H1 (cell line): ENCODE results near the gene IQCK. TPM values are rescaled to one million over a fixed set of nuclear protein-coding genes. Genes with fewer than 3 reads are reported as not detected.

Source experiments
- CTCF ChIA-PET: fragments of 300-600 bp; sonication (Branson Sonifier 250); formaldehyde crosslinking; loops from one replicate; lab custom pipeline; 2021; ENCODE audit not compliant: partially characterized antibody; lab: Charles Lee
- POLR2A ChIA-PET: fragments of 300-600 bp; sonication (Branson Sonifier 250); formaldehyde crosslinking; loops from one replicate; lab custom pipeline; 2021; ENCODE audit warnings: inconsistent platforms; ENCODE audit not compliant: partially characterized antibody; lab: Charles Lee
- DNase-seq, 2 experiments: peaks; one replicate each; pipeline versions ENCODE4 v3.0.0 to v3.0.0-alpha.2; 2010 to 2022; ENCODE audit warnings: low spot score in 2 of 2, low read depth in 1 of 2, mixed read lengths in 1 of 2
- FAIRE-seq: peaks from 2 replicates; lab custom pipeline; 2011; peaks lifted over from hg19 to GRCh38; lab: Jason Lieb, UNC
- H2AFZ ChIP-seq: 2 replicates; pipeline ENCODE4 v1.8.1; 2012; ENCODE audit warnings: low read length, inconsistent platforms
- H2AK5ac ChIP-seq: 2 replicates; pipeline ENCODE4 v1.6.1; 2013; ENCODE audit warnings: low read depth, low read length
- H2BK120ac ChIP-seq: replicated peaks from 2 replicates; pipeline ENCODE3; 2013; ENCODE audit warnings: low read depth, low read length, inconsistent platforms
- H2BK12ac ChIP-seq: 2 replicates; pipeline ENCODE4 v1.6.1; 2013; ENCODE audit warnings: low read depth, low read length
- H2BK15ac ChIP-seq: 2 replicates; pipeline ENCODE4 v1.6.1; 2013; ENCODE audit warnings: low read length
- H2BK20ac ChIP-seq: 2 replicates; pipeline ENCODE4 v1.6.1; 2013; ENCODE audit warnings: low read length
- H2BK5ac ChIP-seq: 2 replicates; pipeline ENCODE4 v1.6.1; 2013; ENCODE audit warnings: low read depth, low read length
- H3K14ac ChIP-seq: 2 replicates; pipeline ENCODE4 v1.6.1; 2013; ENCODE audit warnings: inconsistent platforms; ENCODE audit not compliant: insufficient read length
- H3K18ac ChIP-seq: 2 replicates; pipeline ENCODE4 v1.6.1; 2013; ENCODE audit warnings: low read length; ENCODE audit errors: extremely low read depth
- H3K23ac ChIP-seq: 2 replicates; pipeline ENCODE4 v1.6.1; 2013; ENCODE audit warnings: inconsistent platforms; ENCODE audit not compliant: insufficient read length
- H3K23me2 ChIP-seq: 2 replicates; pipeline ENCODE4 v1.6.1; 2013; ENCODE audit warnings: low read depth, low read length
- H3K27ac ChIP-seq: 2 replicates; pipeline ENCODE4 v1.6.1; 2011; ENCODE audit warnings: low read depth, low read length, inconsistent platforms
- H3K27me3 ChIP-seq, 4 experiments: replicated peaks in 1 of 4; 1 replicate in 1 of 4; 2 replicates in 3 of 4; pipeline versions ENCODE4 v1.6.1 to v1.8.1; 2011 to 2013; ENCODE audit warnings: low read length in 3 of 4, mild to moderate bottlenecking in 3 of 4, inconsistent platforms in 2 of 4, mixed read lengths in 2 of 4, moderate library complexity in 1 of 4; ENCODE audit not compliant: control insufficient read depth in 3 of 4, insufficient read depth in 3 of 4; ENCODE audit errors: extremely low read depth in 1 of 4
- H3K36me3 ChIP-seq, 4 experiments: 2 replicates each; pipeline versions ENCODE4 v1.6.1 to v1.8.1; 2011 to 2013; ENCODE audit warnings: mild to moderate bottlenecking in 4 of 4, low read length in 3 of 4, moderate library complexity in 2 of 4, control low read depth in 1 of 4, inconsistent platforms in 1 of 4; ENCODE audit not compliant: insufficient read depth in 4 of 4, control insufficient read depth in 2 of 4
- H3K4ac ChIP-seq: replicated peaks from 2 replicates; pipeline ENCODE3; 2013; ENCODE audit warnings: low read length, low read depth, mixed read lengths, inconsistent platforms; ENCODE audit not compliant: insufficient read length
- H3K4me1 ChIP-seq, 4 experiments: replicated peaks in 1 of 4; 1 replicate in 1 of 4; 2 replicates in 3 of 4; pipeline versions ENCODE4 v1.6.1 to v1.8.1; 2011 to 2013; ENCODE audit warnings: low read length in 3 of 4, inconsistent platforms in 2 of 4, mixed read lengths in 1 of 4; ENCODE audit not compliant: insufficient read depth in 4 of 4, control insufficient read depth in 3 of 4
- H3K4me2 ChIP-seq, 2 experiments: 2 replicates each; pipeline versions ENCODE4 v1.6.1 to v1.8.1; 2011 to 2013; ENCODE audit warnings: low read depth in 2 of 2, low read length in 2 of 2, control low read depth in 1 of 2, inconsistent platforms in 1 of 2, mild to moderate bottlenecking in 1 of 2; ENCODE audit not compliant: insufficient read depth in 1 of 2
- H3K4me3 ChIP-seq, 4 experiments: fragments of 200-600, 300-600 bp in 1 of 4; sonication (generic), shearing (Covaris generic), sonication (Bioruptor Twin) in 1 of 4; 2 replicates each; pipeline versions ENCODE4 v1.5.1 to v1.8.1; 2011 to 2016; ENCODE audit warnings: low read length in 4 of 4, low read depth in 3 of 4, control low read depth in 2 of 4, inconsistent platforms in 2 of 4, mild to moderate bottlenecking in 2 of 4, mixed read lengths in 1 of 4, moderate library complexity in 1 of 4; ENCODE audit not compliant: insufficient read depth in 2 of 4; ENCODE audit errors: extremely low read depth in 1 of 4
- H3K56ac ChIP-seq: replicated peaks from 2 replicates; pipeline ENCODE3; 2013; ENCODE audit warnings: low read depth, mild to moderate bottlenecking, mixed read lengths, low read length, inconsistent platforms; ENCODE audit not compliant: insufficient read length
- H3K79me1 ChIP-seq: 2 replicates; pipeline ENCODE4 v1.6.1; 2013; ENCODE audit warnings: low read depth, low read length, control low read depth
- H3K79me2 ChIP-seq, 2 experiments: 2 replicates each; pipeline versions ENCODE4 v1.6.1 to v1.8.1; 2012 to 2013; ENCODE audit warnings: low read length in 2 of 2, mild to moderate bottlenecking in 2 of 2, inconsistent platforms in 1 of 2; ENCODE audit not compliant: insufficient read depth in 2 of 2, control insufficient read depth in 1 of 2
- H3K9ac ChIP-seq, 4 experiments: replicated peaks in 1 of 4; 1 replicate in 1 of 4; 2 replicates in 3 of 4; pipeline versions ENCODE4 v1.6.1 to v1.8.1; 2011 to 2013; ENCODE audit warnings: low read depth in 3 of 4, low read length in 3 of 4, control low read depth in 2 of 4, mild to moderate bottlenecking in 2 of 4, moderate library complexity in 2 of 4, inconsistent platforms in 1 of 4; ENCODE audit errors: extremely low read depth in 1 of 4
- H3K9me3 ChIP-seq, 2 experiments: 2 replicates each; pipeline versions ENCODE4 v1.6.1 to v1.8.1; 2012 to 2013; ENCODE audit warnings: mild to moderate bottlenecking in 2 of 2, moderate library complexity in 2 of 2, control low read depth in 1 of 2, inconsistent platforms in 1 of 2, low read depth in 1 of 2, low read length in 1 of 2, mixed read lengths in 1 of 2; ENCODE audit not compliant: insufficient read depth in 2 of 2
- H4K20me1 ChIP-seq, 2 experiments: replicated peaks in 1 of 2; 2 replicates each; pipeline versions ENCODE3 to v1.8.1; 2011 to 2013; ENCODE audit warnings: inconsistent platforms in 2 of 2, low read length in 2 of 2, mild to moderate bottlenecking in 1 of 2; ENCODE audit not compliant: insufficient read depth in 2 of 2, control insufficient read depth in 1 of 2
- H4K5ac ChIP-seq: 2 replicates; pipeline ENCODE4 v1.6.1; 2013; ENCODE audit warnings: low read length, low read depth, mixed read lengths, inconsistent platforms; ENCODE audit not compliant: insufficient read length
- H4K8ac ChIP-seq: 2 replicates; pipeline ENCODE4 v1.8.0; 2013; ENCODE audit warnings: mild to moderate bottlenecking, moderate library complexity, low read length, inconsistent platforms; ENCODE audit not compliant: insufficient read depth; ENCODE audit errors: extremely low read depth
- H4K91ac ChIP-seq: replicated peaks from 2 replicates; pipeline ENCODE3; 2013; ENCODE audit warnings: low read length, mixed read lengths, inconsistent platforms; ENCODE audit not compliant: insufficient read length
- POLR2A ChIP-seq, 2 experiments: IDR thresholded peaks; 1 replicate in 1 of 2; 2 replicates in 1 of 2; pipeline ENCODE4 v1.6.1; 2011; ENCODE audit warnings: low read depth in 2 of 2, low read length in 2 of 2, mild to moderate bottlenecking in 2 of 2; ENCODE audit errors: control extremely low read depth in 1 of 2
- WGBS, 2 experiments: shearing (Covaris generic) in 1 of 2; methylation state at CpG; one replicate each; pipeline versions ENCODE4 v1.1.6 to v1.1.7; 2013 to 2015; ENCODE audit warnings: low lambda C conversion rate in 2 of 2, mixed read lengths in 2 of 2, inconsistent platforms in 1 of 2, low coverage in 1 of 2, missing lambda C conversion rate in 1 of 2; ENCODE audit not compliant: insufficient replicate concordance in 2 of 2, insufficient coverage in 1 of 2, insufficient read length in 1 of 2; ENCODE audit errors: extremely low coverage in 1 of 2, missing lambda C conversion rate in 1 of 2; 5-methylcytosine and 5-hydroxymethylcytosine counted together
- polyA plus RNA-seq, 7 experiments: library from polyadenylated mRNA; depleted of rRNA in 3 of 7; stranded (reverse) in 5 of 7; unstranded in 2 of 7; fragments of >200 nt in 5 of 7; fragments of 200-250 nt in 2 of 7; gene quantifications; 1 replicate in 5 of 7; 2 replicates in 1 of 7; 4 replicates in 1 of 7; pipeline versions ENCODE4 v1.2.1 to v1.2.3, GENCODE V29; 2011 to 2013; ENCODE audit warnings: missing spikeins in 2 of 7, mixed read lengths in 2 of 7
- total RNA-seq: library from RNA; stranded (reverse); fragmentation: NEBNext Ultra II Directional; extraction: Animal tissue kit (Norgen Biotek cat#: 25700); gene quantifications from 2 replicates; pipeline ENCODE4 v1.2.1, GENCODE V29; 2021

IQCK gene
- total and polyA plus RNA-seq, 2 of the 8 experiments (the other 6 are each of a cell fraction or from before 2014, with no cell fraction given), result 6.2 to 9.3 TPM

DNA sequence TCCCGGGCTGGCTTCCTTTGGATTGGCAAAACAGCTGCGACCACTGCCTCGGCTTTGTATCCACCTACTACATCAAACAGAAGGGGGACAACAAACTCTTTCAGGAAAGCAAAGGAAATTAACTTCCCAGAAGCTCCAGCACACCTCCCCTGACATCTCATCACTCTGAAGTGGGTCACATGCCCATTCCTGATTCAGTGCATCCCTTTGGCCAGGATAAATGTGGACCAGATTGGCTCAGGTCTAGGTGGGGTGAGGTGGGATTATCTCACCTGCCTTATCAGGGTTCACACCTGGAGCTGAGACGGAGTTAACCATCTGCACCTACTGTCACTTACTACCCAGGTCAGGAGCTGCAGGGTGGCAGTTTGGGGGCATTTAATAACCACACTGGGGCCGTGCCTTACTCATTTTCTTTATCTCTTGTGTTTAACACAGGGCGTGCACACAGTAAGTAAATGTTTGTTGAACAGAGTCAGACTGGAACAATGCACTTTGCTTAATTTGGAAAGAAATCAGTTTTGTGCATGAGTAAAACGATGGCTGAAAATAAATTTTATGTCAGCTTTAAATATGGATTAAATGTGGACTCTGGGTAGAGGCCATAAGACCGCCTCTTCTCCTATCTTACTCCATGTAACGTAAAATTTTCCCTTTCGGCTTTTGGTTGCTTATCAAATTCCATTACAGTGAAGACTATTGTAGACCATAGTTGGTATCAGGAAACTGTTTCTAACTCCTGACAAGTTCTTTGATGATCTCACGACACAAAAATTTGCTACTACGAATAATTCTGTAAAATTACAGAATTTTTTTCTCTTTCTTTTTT, 36.0 kb downstream of the IQCK start:
- H3K9ac ChIP-seq, result no peak overlapping the region
- no peak overlapping the region for H3K27ac ChIP-seq
- no peak overlapping the region for H3K56ac ChIP-seq
- no peak overlapping the region for H3K14ac ChIP-seq
- no peaks in the 10 kb centered on the region for H3K27me3 ChIP-seq
- no peaks in the 10 kb centered on the region for H3K36me3 ChIP-seq
- ChIA-PET CTCF (interaction anchor here (0.9 to 1.5 kb wide), 3 partner anchors 24 to 58 kb away, joined by 4 read pairs; no protein-coding TSS in a partner anchor), POLR2A (interaction anchor here (1.3 kb wide), 1 partner anchor 27 kb away, joined by 3 read pairs; no protein-coding TSS in a partner anchor)
- H3K4me2 ChIP-seq, result no peak overlapping the region
- H2BK15ac ChIP-seq, result no peak overlapping the region
- H2BK20ac ChIP-seq, result no peak overlapping the region
- DNase-seq (no peak), FAIRE-seq (no peak)
- H4K91ac ChIP-seq, result no peak overlapping the region
- H4K20me1 ChIP-seq, result no peaks in the 10 kb centered on the region
- H3K18ac ChIP-seq, result no peak overlapping the region
- H3K9me3 ChIP-seq, result no peaks in the 10 kb centered on the region
- H3K23me2 ChIP-seq, result no peaks in the 10 kb centered on the region
- H3K79me2 ChIP-seq, result no peaks in the 10 kb centered on the region
- H3K4ac ChIP-seq, result no peak overlapping the region
- peak overlapping the region; percentile 40; the same call in 1 of the 2 replicates for H2BK5ac ChIP-seq
- no peak overlapping the region for H3K23ac ChIP-seq
- 91% methylated on average over 12 of the region's 12 CpGs; no CpG with 5 or more reads in 1 of the 2 experiments for WGBS, 2 experiments
- no peak overlapping the region for H4K5ac ChIP-seq
- no peak overlapping the region for H2BK120ac ChIP-seq
- H2AK5ac ChIP-seq, result no peak overlapping the region
- no peaks in the 10 kb centered on the region for H3K4me1 ChIP-seq
- H4K8ac ChIP-seq, result no peak overlapping the region
- no peaks in the 10 kb centered on the region for H3K79me1 ChIP-seq
- no peak overlapping the region for H2BK12ac ChIP-seq
- no peak for TF ChIP-seq POLR2A (IDR thresholded peaks at IDR 0.05; ENCODE audit: control extremely low read depth in 1 of 2, low read depth in 2 of 2, low read length in 2 of 2)
- H2AFZ ChIP-seq, result no peak overlapping the region
- H3K4me3 ChIP-seq, result no peak overlapping the region
